Uterus (tissue), 2 donors: Measurements from ENCODE around the gene GRXCR2.

ENCODE experiments used
- POLR2A ChIP-seq, 2 donors: fragments of 450-650 bp; IDR thresholded peaks; one replicate each; pipeline ENCODE4 v1.6.1; 2016; ENCODE audit warnings: antibody characterized with exemption in 2 of 2, mild to moderate bottlenecking in 1 of 2, moderate library complexity in 1 of 2
- TF ChIP-seq, protein P1 (sequence below), 4 experiments: fragments of 200-600 bp in 2 of 4; fragments of 450-650 bp in 2 of 4; sonication (generic) in 2 of 4; IDR thresholded peaks; one replicate each; pipeline ENCODE4 v1.5.1; 2016 to 2019; ENCODE audit warnings: antibody characterized with exemption in 4 of 4, mild to moderate bottlenecking in 2 of 4, moderate library complexity in 1 of 4

DNA sequence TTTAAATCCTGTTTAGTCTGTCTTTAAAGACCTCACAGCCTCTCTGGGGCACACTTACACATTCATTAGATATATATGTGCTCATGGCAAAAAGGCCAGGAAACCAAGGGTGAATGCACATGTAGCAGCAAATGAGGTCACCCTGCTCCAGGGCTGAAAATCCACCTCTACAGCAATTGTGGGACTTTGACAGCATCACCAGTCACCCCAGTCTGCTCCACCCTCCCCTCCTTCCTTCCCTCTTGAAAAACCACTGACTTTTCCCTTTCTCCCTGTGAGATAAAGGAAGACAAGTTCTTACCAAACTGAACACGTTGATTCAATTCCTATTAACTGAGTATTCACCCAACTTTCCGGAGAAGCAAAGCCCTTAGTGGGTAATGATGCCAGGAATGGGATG lies 48.4 kb upstream of the GRXCR2 start:
- TF ChIP-seq, protein P1, sequence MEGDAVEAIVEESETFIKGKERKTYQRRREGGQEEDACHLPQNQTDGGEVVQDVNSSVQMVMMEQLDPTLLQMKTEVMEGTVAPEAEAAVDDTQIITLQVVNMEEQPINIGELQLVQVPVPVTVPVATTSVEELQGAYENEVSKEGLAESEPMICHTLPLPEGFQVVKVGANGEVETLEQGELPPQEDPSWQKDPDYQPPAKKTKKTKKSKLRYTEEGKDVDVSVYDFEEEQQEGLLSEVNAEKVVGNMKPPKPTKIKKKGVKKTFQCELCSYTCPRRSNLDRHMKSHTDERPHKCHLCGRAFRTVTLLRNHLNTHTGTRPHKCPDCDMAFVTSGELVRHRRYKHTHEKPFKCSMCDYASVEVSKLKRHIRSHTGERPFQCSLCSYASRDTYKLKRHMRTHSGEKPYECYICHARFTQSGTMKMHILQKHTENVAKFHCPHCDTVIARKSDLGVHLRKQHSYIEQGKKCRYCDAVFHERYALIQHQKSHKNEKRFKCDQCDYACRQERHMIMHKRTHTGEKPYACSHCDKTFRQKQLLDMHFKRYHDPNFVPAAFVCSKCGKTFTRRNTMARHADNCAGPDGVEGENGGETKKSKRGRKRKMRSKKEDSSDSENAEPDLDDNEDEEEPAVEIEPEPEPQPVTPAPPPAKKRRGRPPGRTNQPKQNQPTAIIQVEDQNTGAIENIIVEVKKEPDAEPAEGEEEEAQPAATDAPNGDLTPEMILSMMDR (IDR thresholded peaks at IDR 0.05): no peak
- no peak for TF ChIP-seq POLR2A (IDR thresholded peaks at IDR 0.05)
